ENCODE data around the gene BCL11B. TPM values are rescaled to one million over a fixed set of nuclear protein-coding genes. Genes with fewer than 3 reads are reported as not detected.

Gene BCL11B
- total RNA-seq, 2 donors from 2014 or later: 0.19 to 0.43 TPM

- TF ChIP-seq, protein P1, sequence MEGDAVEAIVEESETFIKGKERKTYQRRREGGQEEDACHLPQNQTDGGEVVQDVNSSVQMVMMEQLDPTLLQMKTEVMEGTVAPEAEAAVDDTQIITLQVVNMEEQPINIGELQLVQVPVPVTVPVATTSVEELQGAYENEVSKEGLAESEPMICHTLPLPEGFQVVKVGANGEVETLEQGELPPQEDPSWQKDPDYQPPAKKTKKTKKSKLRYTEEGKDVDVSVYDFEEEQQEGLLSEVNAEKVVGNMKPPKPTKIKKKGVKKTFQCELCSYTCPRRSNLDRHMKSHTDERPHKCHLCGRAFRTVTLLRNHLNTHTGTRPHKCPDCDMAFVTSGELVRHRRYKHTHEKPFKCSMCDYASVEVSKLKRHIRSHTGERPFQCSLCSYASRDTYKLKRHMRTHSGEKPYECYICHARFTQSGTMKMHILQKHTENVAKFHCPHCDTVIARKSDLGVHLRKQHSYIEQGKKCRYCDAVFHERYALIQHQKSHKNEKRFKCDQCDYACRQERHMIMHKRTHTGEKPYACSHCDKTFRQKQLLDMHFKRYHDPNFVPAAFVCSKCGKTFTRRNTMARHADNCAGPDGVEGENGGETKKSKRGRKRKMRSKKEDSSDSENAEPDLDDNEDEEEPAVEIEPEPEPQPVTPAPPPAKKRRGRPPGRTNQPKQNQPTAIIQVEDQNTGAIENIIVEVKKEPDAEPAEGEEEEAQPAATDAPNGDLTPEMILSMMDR (IDR thresholded peaks at IDR 0.05): no peak
These were observed 8.2 kb downstream of the BCL11B start for GRCh38 chr14:99263564-99264330.

DNA sequence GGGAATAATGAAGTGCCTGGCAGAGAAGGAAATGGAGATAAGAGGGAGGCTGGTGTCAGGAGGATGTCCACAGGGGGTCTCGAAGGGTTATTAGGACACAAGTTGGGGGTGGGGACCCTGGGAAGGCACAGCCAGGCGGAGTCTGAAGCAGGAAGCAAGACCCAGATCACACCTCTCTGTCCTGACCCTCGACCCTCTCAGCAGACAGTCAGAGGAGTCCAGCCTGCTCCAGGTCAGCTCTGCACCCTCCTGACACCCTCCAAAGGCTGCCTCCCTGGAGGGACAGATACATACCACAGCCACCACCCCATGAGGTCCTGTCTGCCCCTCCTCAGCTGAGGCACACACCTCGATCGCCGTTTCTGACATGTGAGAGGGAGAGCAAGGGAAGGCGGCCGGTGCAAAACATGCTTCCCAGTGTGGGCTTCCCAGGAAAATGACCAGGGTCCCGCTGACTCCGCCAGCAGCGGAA, 9.0 kb downstream of the BCL11B start:
- Histone ChIP-seq H3K4me3 (no peak overlapping the region), H3K4me1 (peaks cover 0 to 4% of the 10 kb centered on the region in 2 donors), H3K9me3 (no peaks in the 10 kb centered on the region), H3K36me3 (no peaks in the 10 kb centered on the region), H3K27me3 (peaks cover 3 to 4% of the 10 kb centered on the region in 2 donors), H3K27ac (no peak overlapping the region)
- no peak for DNase-seq (ENCODE audit: low spot score)
- TF ChIP-seq, protein P1 (IDR thresholded peaks at IDR 0.05): no peak

More at GRCh38 chr14:99263564-99264330, 8.2 kb downstream of the BCL11B start:
- Histone ChIP-seq H3K4me1 (peaks cover 0 to 4% of the 10 kb centered on the region in 2 donors), H3K36me3 (no peaks in the 10 kb centered on the region), H3K9me3 (no peaks in the 10 kb centered on the region), H3K27ac (no peak overlapping the region), H3K4me3 (no peak overlapping the region), H3K27me3 (peaks cover 9 to 10% of the 10 kb centered on the region in 2 donors)
- DNase-seq (ENCODE audit: low spot score): no peak

GRCh38 chr14:99261912-99262787, 9.8 kb downstream of the BCL11B start:
- Histone ChIP-seq H3K9me3 (no peaks in the 10 kb centered on the region), H3K4me1 (peaks cover 0 to 4% of the 10 kb centered on the region in 2 donors), H3K27me3 (peaks cover 3% of the 10 kb centered on the region in 2 donors), H3K4me3 (no peak overlapping the region), H3K36me3 (no peaks in the 10 kb centered on the region), H3K27ac (no peak overlapping the region)
- DNase-seq (ENCODE audit: low spot score): no peak
- TF ChIP-seq, protein P1 (IDR thresholded peaks at IDR 0.05): no peak

GRCh38 chr14:99260587-99261551, 11.1 kb downstream of the BCL11B start:
- Histone ChIP-seq H3K9me3 (no peaks in the 10 kb centered on the region), H3K36me3 (no peaks in the 10 kb centered on the region), H3K4me3 (no peak overlapping the region), H3K27me3 (peaks cover 3% of the 10 kb centered on the region in 2 donors), H3K27ac (no peak overlapping the region), H3K4me1 (no peaks in the 10 kb centered on the region)
- no peak for DNase-seq (ENCODE audit: low spot score)
- TF ChIP-seq, protein P1 (IDR thresholded peaks at IDR 0.05): no peak

DNA sequence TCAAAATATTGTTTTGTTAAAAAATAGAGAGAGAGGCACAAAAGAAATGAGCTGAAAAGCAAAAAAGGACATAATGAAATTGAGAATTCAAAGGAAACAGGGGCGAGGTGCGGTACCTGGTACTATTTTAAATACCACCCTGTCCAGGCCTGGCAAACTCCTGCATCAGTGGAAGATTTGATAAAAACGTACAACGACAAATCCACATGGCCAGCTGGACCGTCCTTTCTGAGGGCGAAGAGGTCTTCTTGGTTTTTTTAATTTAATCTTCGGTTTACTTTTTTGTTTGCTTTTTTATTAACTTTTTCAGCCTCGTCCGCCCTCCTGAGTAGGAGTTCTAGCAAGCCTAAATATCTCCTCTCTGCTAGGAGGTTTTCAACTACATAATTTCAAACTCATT, 11.9 kb downstream of the BCL11B start:
- Histone ChIP-seq H3K27me3 (peaks cover 0 to 3% of the 10 kb centered on the region in 2 donors), H3K36me3 (no peaks in the 10 kb centered on the region), H3K4me1 (no peaks in the 10 kb centered on the region), H3K4me3 (no peak overlapping the region), H3K27ac (no peak overlapping the region), H3K9me3 (no peaks in the 10 kb centered on the region)
- DNase-seq (ENCODE audit: low spot score): no peak
- TF ChIP-seq, protein P1 (IDR thresholded peaks at IDR 0.05): no peak

All from right atrium auricular region (tissue), 2 donors.